GM12864 (cell line): ENCODE data around the gene DAPK1.

Experiments
- DNase-seq: peaks from one replicate; pipeline ENCODE4 v3.0.0-alpha.2; 2011; ENCODE audit warnings: low read depth
- H3K4me3 ChIP-seq: 2 replicates; pipeline ENCODE4 v1.5.1; 2011; ENCODE audit warnings: mild to moderate bottlenecking, low read depth, low read length, control low read depth
- CTCF ChIP-seq: IDR thresholded peaks from 2 replicates; pipeline ENCODE4 v1.5.1; 2011; ENCODE audit warnings: low read depth, mild to moderate bottlenecking, moderate library complexity, low read length, control low read depth, inconsistent platforms; ENCODE audit errors: missing control alignments

Gene DAPK1

GRCh38 chr9:87642330-87643106 lies 144.9 kb downstream of the DAPK1 start:
- no peak for TF ChIP-seq CTCF
- DNase-seq: no peak
- no peak overlapping the region for H3K4me3 ChIP-seq

GRCh38 chr9:87643107-87643650 lies 145.5 kb downstream of the DAPK1 start:
- TF ChIP-seq CTCF: no peak
- DNase-seq: no peak
- no peak overlapping the region for H3K4me3 ChIP-seq

GRCh38 chr9:87643778-87644570 lies 146.3 kb downstream of the DAPK1 start:
- H3K4me3 ChIP-seq: no peak overlapping the region
- no peak for TF ChIP-seq CTCF
- DNase-seq: no peak

- TF ChIP-seq CTCF: no peak
- H3K4me3 ChIP-seq: no peak overlapping the region
- DNase-seq: no peak
These were observed 147.0 kb downstream of the DAPK1 start for GRCh38 chr9:87644659-87645058.

GRCh38 chr9:87646546-87646945 lies 148.9 kb downstream of the DAPK1 start:
- no peak for DNase-seq
- H3K4me3 ChIP-seq: no peak overlapping the region
- no peak for TF ChIP-seq CTCF

- TF ChIP-seq CTCF: no peak
- no peak for DNase-seq
- no peak overlapping the region for H3K4me3 ChIP-seq
These were observed 149.4 kb downstream of the DAPK1 start for GRCh38 chr9:87647114-87647513.
